GM12874 (cell line): ENCODE results near the gene TUT7.

Experiments used
- CTCF ChIP-seq: IDR thresholded peaks from 2 replicates; pipeline ENCODE4 v1.5.1; 2011; ENCODE audit warnings: low read depth, mild to moderate bottlenecking, control low read depth, low read length, moderate library complexity; ENCODE audit not compliant: insufficient read depth

Gene TUT7

GRCh38 chr9:86318187-86318586 lies 36.0 kb downstream of the TUT7 start:
- TF ChIP-seq CTCF, result no peak

GRCh38 chr9:86315078-86315477 lies 39.1 kb downstream of the TUT7 start:
- no peak for TF ChIP-seq CTCF

GRCh38 chr9:86308687-86309086 lies 45.5 kb downstream of the TUT7 start:
- TF ChIP-seq CTCF, result no peak

GRCh38 chr9:86304236-86304730 lies 49.9 kb downstream of the TUT7 start:
- TF ChIP-seq CTCF, result no peak

- TF ChIP-seq CTCF, result no peak
Observed at GRCh38 chr9:86303316-86303975, 50.8 kb downstream of the TUT7 start.

- no peak for TF ChIP-seq CTCF
Observed at GRCh38 chr9:86301686-86302085, 52.5 kb downstream of the TUT7 start.

- TF ChIP-seq CTCF, result no peak
Observed at GRCh38 chr9:86300701-86301100, 53.5 kb downstream of the TUT7 start.
